NT2/D1 (cell line): ENCODE results near the gene NEK2.

Experiments used
- DNase-seq: peaks from one replicate; pipeline ENCODE4 v3.0.0-alpha.2; 2011; ENCODE audit warnings: low read depth, low spot score
- H3K27me3 ChIP-seq: 2 replicates; pipeline ENCODE4 v1.6.0; 2011; ENCODE audit warnings: mild to moderate bottlenecking; ENCODE audit not compliant: insufficient read length, insufficient read depth
- H3K36me3 ChIP-seq: 2 replicates; pipeline ENCODE4 v1.6.1; 2011; ENCODE audit warnings: mild to moderate bottlenecking, low read length, mixed read lengths; ENCODE audit not compliant: insufficient read depth, insufficient read length
- H3K4me1 ChIP-seq: 2 replicates; pipeline ENCODE4 v1.5.1; 2011; ENCODE audit not compliant: insufficient read depth, insufficient read length
- H3K4me3 ChIP-seq: 2 replicates; pipeline ENCODE4 v1.5.1; 2011; ENCODE audit warnings: low read depth; ENCODE audit not compliant: insufficient read length
- H3K9ac ChIP-seq: 2 replicates; pipeline ENCODE4 v1.6.0; 2011; ENCODE audit warnings: low read depth; ENCODE audit not compliant: insufficient read length
- H3K9me3 ChIP-seq: 2 replicates; pipeline ENCODE4 v1.5.1; 2011; ENCODE audit warnings: mild to moderate bottlenecking, low read length; ENCODE audit not compliant: insufficient read depth
- SUZ12 ChIP-seq: IDR thresholded peaks from 2 replicates; pipeline ENCODE4 v1.6.1; 2011; ENCODE audit not compliant: insufficient read length, insufficient read depth; ENCODE audit errors: extremely low read depth
- YY1 ChIP-seq: IDR thresholded peaks from 2 replicates; pipeline ENCODE4 v1.6.1; 2011; ENCODE audit not compliant: insufficient read length, insufficient read depth
- ZNF274 ChIP-seq: IDR thresholded peaks from 2 replicates; pipeline ENCODE4 v1.6.1; 2011; ENCODE audit warnings: mild to moderate bottlenecking, low read depth, low read length

The NEK2 gene

DNA sequence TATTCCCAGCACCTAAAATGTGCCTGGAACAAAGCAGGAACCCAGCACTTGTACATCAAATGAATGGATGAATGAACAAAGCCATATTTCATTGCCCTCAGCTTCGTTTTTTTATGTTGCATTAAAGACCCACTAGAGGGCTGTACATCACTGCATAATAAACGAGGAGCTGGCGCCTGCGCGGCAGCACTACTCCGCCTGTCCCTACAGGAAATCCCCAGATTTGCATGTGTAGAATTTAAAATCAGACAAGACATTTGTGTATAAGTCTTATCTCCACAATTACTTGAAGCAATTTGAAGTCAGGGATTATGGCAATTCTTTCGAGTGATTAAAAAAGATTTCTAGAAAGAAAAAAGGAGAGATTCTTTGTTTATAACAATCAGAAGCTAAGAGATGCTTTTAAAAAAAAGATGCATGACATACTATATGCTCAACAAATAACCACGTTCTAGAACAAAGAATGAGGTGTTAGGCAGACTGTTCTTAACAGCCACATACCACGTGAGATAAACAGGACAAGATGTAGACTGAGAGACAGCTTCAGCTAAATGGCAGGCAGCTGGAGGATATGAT, 5.4 kb upstream of the NEK2 start:
- peak; percentile 72 for DNase-seq
- H3K4me3 ChIP-seq, result no peak overlapping the region
- H3K36me3 ChIP-seq, result no peaks in the 10 kb centered on the region
- H3K9me3 ChIP-seq, result no peaks in the 10 kb centered on the region
- no peaks in the 10 kb centered on the region for H3K27me3 ChIP-seq
- H3K4me1 ChIP-seq, result no peaks in the 10 kb centered on the region
- no peak overlapping the region for H3K9ac ChIP-seq
- TF ChIP-seq ZNF274, result no peak
- TF ChIP-seq SUZ12, result no peak
- no peak for TF ChIP-seq YY1

DNA sequence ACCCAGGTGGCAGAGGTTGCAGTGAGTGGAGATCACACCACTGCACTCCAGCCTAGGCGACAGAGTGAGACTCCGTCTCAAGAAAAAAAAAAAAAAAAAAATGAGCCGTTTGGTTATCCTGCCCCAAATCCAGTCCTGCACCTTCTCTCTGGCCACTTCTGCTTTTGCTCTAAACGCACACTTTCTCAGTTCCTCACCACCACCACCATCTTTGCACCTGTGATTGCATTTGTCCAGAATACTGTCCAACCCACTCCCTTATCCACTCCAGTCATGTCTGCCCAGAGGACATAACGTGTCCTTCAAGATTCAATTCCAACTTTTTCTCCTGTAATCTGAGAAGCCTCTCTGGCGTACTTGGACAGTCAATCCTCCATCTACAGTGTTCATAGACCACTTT, 2.2 kb upstream of the NEK2 start:
- no peak for TF ChIP-seq YY1
- TF ChIP-seq ZNF274, result no peak
- no peak for TF ChIP-seq SUZ12
- peaks cover 16% of the 10 kb centered on the region for H3K36me3 ChIP-seq
- no peaks in the 10 kb centered on the region for H3K9me3 ChIP-seq
- H3K4me1 ChIP-seq, result no peaks in the 10 kb centered on the region
- no peak for DNase-seq
- no peak overlapping the region for H3K9ac ChIP-seq
- no peaks in the 10 kb centered on the region for H3K27me3 ChIP-seq
- H3K4me3 ChIP-seq, result no peak overlapping the region

DNA sequence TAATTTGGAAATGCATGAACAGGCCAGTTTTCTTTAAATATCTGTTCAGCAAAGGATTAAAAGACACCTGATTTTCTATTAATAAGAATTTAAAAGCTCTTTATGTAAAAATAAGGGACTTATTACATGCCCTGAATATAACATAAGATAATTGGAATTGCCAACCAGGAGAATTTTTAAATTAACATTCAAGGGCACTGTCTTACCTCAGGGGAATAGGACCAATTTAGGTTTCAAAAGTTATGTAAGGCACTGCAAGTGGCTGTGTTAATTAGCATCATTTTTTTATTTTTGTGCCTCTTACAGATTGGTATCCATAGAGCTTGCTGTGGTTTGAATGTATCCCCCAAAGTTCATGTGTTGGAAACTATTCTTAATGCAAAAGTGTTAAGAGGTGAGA, 1.3 kb upstream of the NEK2 start:
- H3K4me3 ChIP-seq, result no peak overlapping the region
- TF ChIP-seq SUZ12 (no peak), YY1 (no peak), ZNF274 (no peak)

DNA sequence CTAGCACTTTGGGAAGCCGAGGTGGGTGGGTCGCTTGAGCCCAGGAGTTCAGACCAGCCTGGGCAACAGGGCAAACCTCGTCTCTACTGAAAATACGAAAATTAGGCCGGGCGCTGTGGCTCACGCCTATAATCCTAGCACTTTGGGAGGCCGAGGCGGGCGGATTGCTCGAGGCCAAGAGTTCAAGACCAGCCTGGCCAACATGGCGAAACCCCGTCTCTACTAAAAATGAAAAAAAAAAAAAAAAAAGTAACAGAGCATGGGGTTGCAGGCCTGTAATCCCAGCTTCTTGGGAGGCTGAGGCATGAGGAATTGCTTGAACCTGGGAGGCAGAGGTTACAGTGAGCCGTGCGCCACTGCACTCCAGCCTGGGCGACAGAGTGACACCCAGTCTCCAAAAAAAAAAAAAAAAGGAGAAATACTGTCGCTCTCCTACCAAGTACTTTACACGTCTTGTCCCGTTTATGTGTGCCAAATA, 724 bp upstream of the NEK2 start:
- Histone ChIP-seq H3K9ac (peak overlapping the region; percentile 90), H3K9me3 (no peaks in the 10 kb centered on the region), H3K36me3 (peaks cover 28% of the 10 kb centered on the region), H3K27me3 (no peaks in the 10 kb centered on the region), H3K4me3 (peak overlapping the region; percentile 90), H3K4me1 (no peaks in the 10 kb centered on the region)
- TF ChIP-seq ZNF274 (no peak), YY1 (no peak), SUZ12 (no peak)
- no peak for DNase-seq

More for the DNA sequence above, 1.3 kb upstream of the NEK2 start:
- Histone ChIP-seq H3K36me3 (peaks cover 24% of the 10 kb centered on the region), H3K9me3 (no peaks in the 10 kb centered on the region), H3K9ac (no peak overlapping the region), H3K27me3 (no peaks in the 10 kb centered on the region), H3K4me1 (no peaks in the 10 kb centered on the region)
- DNase-seq, result no peak

DNA sequence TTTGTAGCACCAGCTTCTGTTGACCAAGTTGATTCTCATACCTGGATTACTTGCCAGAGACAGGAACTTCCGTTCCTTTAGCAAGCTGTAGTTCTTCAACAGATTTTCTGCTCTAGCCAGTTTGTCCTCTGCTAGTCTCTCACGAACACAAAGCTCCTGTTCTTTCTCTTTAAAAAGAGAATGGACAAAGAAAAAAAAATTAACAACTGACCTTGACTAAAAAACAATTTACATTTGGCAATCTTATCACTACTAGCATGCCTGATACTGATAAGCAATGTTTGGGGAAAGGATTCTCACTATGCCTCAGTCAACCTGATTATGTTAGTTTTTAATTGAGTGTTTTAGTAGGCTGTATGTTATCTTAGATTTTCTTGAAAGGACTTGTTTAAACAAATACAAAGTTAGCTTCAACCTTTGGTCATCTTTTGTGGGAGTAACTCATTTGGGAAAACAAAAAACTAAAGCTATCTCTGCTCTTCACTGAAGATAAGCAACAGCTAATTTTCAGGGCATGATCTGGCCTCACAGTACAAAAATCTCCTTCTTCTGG, 8.3 kb downstream of the NEK2 start:
- Histone ChIP-seq H3K9ac (no peak overlapping the region), H3K36me3 (peaks cover 81% of the 10 kb centered on the region), H3K27me3 (no peaks in the 10 kb centered on the region)

DNA sequence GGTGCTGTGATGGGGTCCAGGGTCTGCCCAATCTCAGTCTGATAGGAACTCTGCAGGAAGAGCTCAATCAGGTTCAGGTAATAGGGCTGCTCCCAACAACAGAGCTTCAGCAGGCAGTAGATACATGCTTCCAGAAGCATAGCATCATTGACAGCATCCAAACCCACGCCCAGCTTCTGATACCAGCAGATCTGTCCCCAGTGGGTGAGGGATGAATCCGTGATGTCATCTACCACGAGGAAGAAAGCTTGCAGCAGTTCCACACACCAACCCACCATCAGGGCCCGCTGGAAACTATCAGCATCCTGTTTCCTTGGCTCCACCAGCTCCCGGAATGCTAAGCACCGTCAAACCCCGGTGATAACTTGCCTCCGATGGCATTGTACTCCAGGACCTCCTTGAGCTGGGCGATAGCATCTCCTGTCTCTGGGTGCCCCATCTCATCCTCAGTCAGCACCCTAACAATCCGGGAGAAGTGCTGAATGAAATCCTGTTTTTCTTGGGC, 14.7 kb downstream of the NEK2 start:
- TF ChIP-seq YY1, result no peak
- no peak for TF ChIP-seq SUZ12
- TF ChIP-seq ZNF274, result no peak
- no peaks in the 10 kb centered on the region for H3K4me1 ChIP-seq
- no peak for DNase-seq
- no peaks in the 10 kb centered on the region for H3K9me3 ChIP-seq
- H3K36me3 ChIP-seq, result peaks cover 36% of the 10 kb centered on the region
- H3K27me3 ChIP-seq, result no peaks in the 10 kb centered on the region
- H3K9ac ChIP-seq, result no peak overlapping the region
- H3K4me3 ChIP-seq, result no peak overlapping the region

More for the DNA sequence above, 8.3 kb downstream of the NEK2 start:
- TF ChIP-seq YY1 (no peak), SUZ12 (no peak), ZNF274 (no peak)
- H3K9me3 ChIP-seq, result no peaks in the 10 kb centered on the region
- DNase-seq, result no peak
- H3K4me1 ChIP-seq, result no peaks in the 10 kb centered on the region
- no peak overlapping the region for H3K4me3 ChIP-seq

DNA sequence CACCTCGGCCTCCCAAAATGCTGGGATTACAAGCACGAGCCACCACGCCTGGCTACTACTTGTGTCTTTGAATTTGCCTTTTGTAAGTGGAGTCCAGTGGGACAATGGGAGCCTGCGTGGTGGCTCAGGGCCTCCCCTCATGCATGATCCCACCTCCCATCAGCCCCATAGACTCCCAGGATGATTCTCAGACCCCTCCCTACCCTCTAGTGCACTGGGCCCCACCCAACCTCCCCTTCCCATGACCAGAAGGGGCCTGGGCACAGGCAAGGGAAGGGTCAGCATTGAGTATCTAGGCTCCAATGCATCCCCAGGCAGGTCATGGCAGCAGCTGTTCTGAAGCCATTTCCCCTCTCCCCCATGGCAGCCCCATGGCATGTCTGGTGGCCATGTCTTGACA, 18.7 kb downstream of the NEK2 start:
- Histone ChIP-seq H3K36me3 (peaks cover 3% of the 10 kb centered on the region), H3K27me3 (no peaks in the 10 kb centered on the region), H3K4me3 (no peak overlapping the region), H3K4me1 (peaks cover 7% of the 10 kb centered on the region), H3K9me3 (no peaks in the 10 kb centered on the region), H3K9ac (no peak overlapping the region)
- TF ChIP-seq YY1 (no peak), SUZ12 (no peak), ZNF274 (no peak)
- no peak for DNase-seq
